ENCODE data around the gene ACOT8. TPM values are rescaled to one million over a fixed set of nuclear protein-coding genes. Genes with fewer than 3 reads are reported as not detected.

Gene ACOT8
- total and polyA plus RNA-seq, 2 of the 8 experiments (the other 6 are each of a cell fraction or from before 2014, with no cell fraction given), result 37.6 to 88.8 TPM

DNA sequence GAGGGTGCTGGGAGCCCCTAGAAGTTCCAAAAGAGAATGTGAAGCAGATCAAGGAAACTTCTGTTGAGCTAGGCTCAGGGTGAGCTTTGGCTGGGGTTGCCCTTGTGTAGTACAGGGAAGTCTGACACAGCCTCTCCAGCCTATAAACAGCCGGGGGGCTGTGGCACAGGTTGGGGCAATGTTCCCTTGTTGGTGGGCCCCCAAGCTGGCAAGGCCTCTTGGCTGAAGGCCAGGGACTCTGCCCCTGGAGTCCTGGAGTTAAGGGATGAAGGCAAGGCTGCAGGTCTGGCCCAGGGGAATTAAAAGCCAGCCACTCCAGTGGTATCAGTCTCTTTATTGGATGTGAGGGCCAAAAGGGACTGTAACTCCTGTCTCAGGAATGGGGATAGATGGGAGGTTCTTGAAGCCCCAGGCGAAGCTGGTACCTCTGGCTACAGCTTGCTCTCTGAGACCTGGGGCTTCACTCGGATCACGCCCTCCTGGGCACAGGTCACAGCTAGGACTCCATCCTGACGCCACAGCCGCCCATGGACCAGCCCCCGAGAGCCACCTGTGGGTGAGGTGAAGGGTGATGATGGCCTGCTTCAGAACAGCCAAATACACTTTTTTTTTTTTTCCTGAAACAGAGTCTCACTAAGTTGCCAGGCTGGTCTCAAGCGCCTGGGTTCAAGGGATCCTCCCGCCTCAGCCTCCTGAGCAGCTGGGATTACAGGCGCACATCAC, 15.6 kb downstream of the ACOT8 start:
- Histone ChIP-seq H4K8ac (ENCODE audit: extremely low read depth, insufficient read depth, low read length) (no peak overlapping the region), H3K4me2 (ENCODE audit: insufficient read depth in 1 of 2, low read depth in 2 of 2, low read length in 2 of 2) (no peak overlapping the region), H3K27me3 (replicated peaks in 1 of 4; ENCODE audit: control insufficient read depth in 3 of 4, extremely low read depth in 1 of 4, insufficient read depth in 3 of 4, low read length in 3 of 4) (no peaks in the 10 kb centered on the region), H3K23me2 (ENCODE audit: low read depth, low read length) (no peaks in the 10 kb centered on the region), H2AFZ (ENCODE audit: low read length) (no peak overlapping the region), H3K18ac (ENCODE audit: extremely low read depth, low read length) (no peak overlapping the region), H3K27ac (ENCODE audit: low read depth, low read length) (no peak overlapping the region), H3K9ac (replicated peaks in 1 of 4; ENCODE audit: extremely low read depth in 1 of 4, low read depth in 3 of 4, low read length in 3 of 4) (no peak overlapping the region), H4K5ac (ENCODE audit: insufficient read length, low read depth, low read length) (no peak overlapping the region), H3K79me1 (ENCODE audit: low read depth, low read length) (peaks cover 3% of the 10 kb centered on the region; the same call in 1 of the 2 replicates), H3K4ac (replicated peaks; ENCODE audit: insufficient read length, low read depth, low read length) (no peak overlapping the region), H3K4me3 (ENCODE audit: extremely low read depth in 1 of 4, insufficient read depth in 2 of 4, low read depth in 3 of 4, low read length in 4 of 4) (no peak overlapping the region), H3K4me1 (replicated peaks in 1 of 4; ENCODE audit: control insufficient read depth in 3 of 4, insufficient read depth in 4 of 4, low read length in 3 of 4) (no peaks in the 10 kb centered on the region), H2BK20ac (ENCODE audit: low read length) (no peak overlapping the region), H2AK5ac (ENCODE audit: low read depth, low read length) (no peak overlapping the region), H2BK120ac (replicated peaks; ENCODE audit: low read depth, low read length) (no peak overlapping the region), H2BK12ac (ENCODE audit: low read depth, low read length) (no peak overlapping the region), H4K91ac (replicated peaks; ENCODE audit: insufficient read length, low read length) (no peak overlapping the region), H3K23ac (ENCODE audit: insufficient read length) (no peak overlapping the region), H2BK5ac (ENCODE audit: low read depth, low read length) (no peak overlapping the region), H3K36me3 (ENCODE audit: control insufficient read depth in 2 of 4, insufficient read depth in 4 of 4, low read length in 3 of 4) (peaks cover 15 to 53% (median 28%) of the 10 kb centered on the region in 4 experiments), H3K56ac (replicated peaks; ENCODE audit: insufficient read length, low read depth, low read length) (no peak overlapping the region), H3K14ac (ENCODE audit: insufficient read length) (no peak overlapping the region), H2BK15ac (ENCODE audit: low read length) (no peak overlapping the region), H4K20me1 (replicated peaks in 1 of 2; ENCODE audit: control insufficient read depth in 1 of 2, insufficient read depth in 2 of 2, low read length in 2 of 2) (peaks cover 0 to under 1% of the 10 kb centered on the region in 2 experiments), H3K9me3 (ENCODE audit: insufficient read depth in 2 of 2, low read depth in 1 of 2, low read length in 1 of 2) (no peaks in the 10 kb centered on the region), H3K79me2 (ENCODE audit: control insufficient read depth in 1 of 2, insufficient read depth in 2 of 2, low read length in 2 of 2) (no peaks in the 10 kb centered on the region)
- whole genome bisulfite sequencing, 2 experiments (ENCODE audit: extremely low coverage in 1 of 2, insufficient coverage in 1 of 2, insufficient read length in 1 of 2, insufficient replicate concordance in 2 of 2, low coverage in 1 of 2, low lambda C conversion rate in 2 of 2, missing lambda C conversion rate in 1 of 2), result 97% methylated on average over 10 of the region's 10 CpGs; no CpG with 5 or more reads in 1 of the 2 experiments
- FAIRE-seq (no peak), DNase-seq (ENCODE audit: low read depth in 1 of 2, low spot score in 2 of 2) (no peak)
- POLR2A ChIA-PET (ENCODE audit: partially characterized antibody), result interaction anchor here (0.7 to 13.8 kb wide), 19 partner anchors 8 to 128 kb away, joined by 3 to 178 read pairs (median 3); partner anchors contain the start of genes ACOT8, PCIF1, SNX21 and ZSWIM3
- CTCF ChIA-PET (ENCODE audit: partially characterized antibody), result interaction anchor here (0.7 to 3.1 kb wide), 10 partner anchors 11 to 121 kb away, joined by 3 to 8 read pairs (median 4); partner anchors contain the start of gene ZSWIM1
- TF ChIP-seq SUZ12 (IDR thresholded peaks at IDR 0.05; ENCODE audit: low read length) (no peak), SAP30 (IDR thresholded peaks at IDR 0.05; ENCODE audit: insufficient read depth, insufficient replicate concordance, low read length) (no peak), RBBP5 (IDR thresholded peaks at IDR 0.05; ENCODE audit: borderline replicate concordance, low read depth, low read length) (no peak), SP2 (IDR thresholded peaks at IDR 0.05; ENCODE audit: low read length) (no peak), SP1 (IDR thresholded peaks at IDR 0.05; ENCODE audit: low read depth, low read length) (no peak), MAFK (IDR thresholded peaks at IDR 0.05; ENCODE audit: low read depth, low read length) (no peak), SIN3A (conservative IDR thresholded peaks at IDR 0.05 in 1 of 2, IDR thresholded peaks at IDR 0.05 in 1 of 2; ENCODE audit: low read depth in 1 of 2, low read length in 2 of 2) (no peak), BCL11A (IDR thresholded peaks at IDR 0.05; ENCODE audit: low read depth in 2 of 2, low read length in 2 of 2) (no peak), CREB1 (IDR thresholded peaks at IDR 0.05) (no peak), SIX5 (IDR thresholded peaks at IDR 0.05; ENCODE audit: low read depth, low read length) (no peak)
- TF ChIP-seq, protein P1, sequence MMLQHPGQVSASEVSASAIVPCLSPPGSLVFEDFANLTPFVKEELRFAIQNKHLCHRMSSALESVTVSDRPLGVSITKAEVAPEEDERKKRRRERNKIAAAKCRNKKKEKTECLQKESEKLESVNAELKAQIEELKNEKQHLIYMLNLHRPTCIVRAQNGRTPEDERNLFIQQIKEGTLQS (IDR thresholded peaks at IDR 0.05; ENCODE audit: insufficient read depth, low read depth, low read length), result no peak

All from H1 (cell line).